HEK293T (cell line): Measurements from ENCODE around the gene PLPP4.

Experiments
- CTCF ChIA-PET: fragments of 350-600 bp; formaldehyde crosslinking; extraction: SDS; loops from one replicate; lab custom pipeline; 2021; ENCODE audit warnings: antibody characterized with exemption, inconsistent platforms; lab: Yijun Ruan, JAX
- POLR2A ChIA-PET: fragments of 350-600 bp; formaldehyde crosslinking; extraction: SDS; loops from one replicate; lab custom pipeline; 2020; ENCODE audit warnings: antibody characterized with exemption, inconsistent platforms; lab: Yijun Ruan, JAX
- DNase-seq: peaks from one replicate; pipeline ENCODE4 v3.0.0; 2012; ENCODE audit warnings: mixed read lengths; ENCODE audit errors: extremely low spot score
- ARNT ChIP-seq: fragments of 450-650 bp; IDR thresholded peaks from 2 replicates; pipeline ENCODE4 v1.6.1; 2017; ENCODE audit warnings: mild to moderate bottlenecking
- BHLHE40 ChIP-seq: fragments of 450-650 bp; IDR thresholded peaks from 2 replicates; pipeline ENCODE4 v1.6.1; 2016; ENCODE audit warnings: mild to moderate bottlenecking, moderate library complexity, borderline replicate concordance
- CTBP1 ChIP-seq: fragments of 450-650 bp; IDR thresholded peaks from 2 replicates; pipeline ENCODE4 v1.6.1; 2016; ENCODE audit warnings: borderline replicate concordance
- ELF4 ChIP-seq: fragments of 450-650 bp; IDR thresholded peaks from 2 replicates; pipeline ENCODE4 v1.6.1; 2017; ENCODE audit warnings: antibody characterized with exemption
- FOXA1 ChIP-seq: fragments of 450-650 bp; IDR thresholded peaks from 2 replicates; pipeline ENCODE4 v1.6.1; 2016; ENCODE audit warnings: mild to moderate bottlenecking
- FOXK2 ChIP-seq: fragments of 450-650 bp; IDR thresholded peaks from 2 replicates; pipeline ENCODE4 v1.6.1; 2016; ENCODE audit warnings: mild to moderate bottlenecking
- FOXM1 ChIP-seq: fragments of 450-650 bp; IDR thresholded peaks from 2 replicates; pipeline ENCODE4 v1.6.1; 2017; ENCODE audit warnings: mild to moderate bottlenecking, borderline replicate concordance
- HDGF ChIP-seq: fragments of 450-650 bp; IDR thresholded peaks from 2 replicates; pipeline ENCODE4 v1.6.1; 2017; ENCODE audit warnings: antibody characterized with exemption, borderline replicate concordance
- L3MBTL2 ChIP-seq: fragments of 450-650 bp; conservative IDR thresholded peaks from 2 replicates; pipeline ENCODE4 v1.6.1; 2016; ENCODE audit warnings: mild to moderate bottlenecking
- LEF1 ChIP-seq: fragments of 450-650 bp; IDR thresholded peaks from 2 replicates; pipeline ENCODE4 v1.6.1; 2017; ENCODE audit warnings: mild to moderate bottlenecking, borderline replicate concordance
- NFRKB ChIP-seq: fragments of 450-650 bp; IDR thresholded peaks from 2 replicates; pipeline ENCODE4 v1.6.1; 2016; ENCODE audit warnings: mild to moderate bottlenecking, moderate library complexity
- SP1 ChIP-seq: fragments of 450-650 bp; IDR thresholded peaks from 2 replicates; pipeline ENCODE4 v1.6.1; 2017
- SUZ12 ChIP-seq: fragments of 450-650 bp; IDR thresholded peaks from 2 replicates; pipeline ENCODE4 v1.6.1; 2016; ENCODE audit warnings: mild to moderate bottlenecking
- TARDBP ChIP-seq: fragments of 450-650 bp; IDR thresholded peaks from 2 replicates; pipeline ENCODE4 v1.6.1; 2016
- ZNF384 ChIP-seq: fragments of 450-650 bp; IDR thresholded peaks from 2 replicates; pipeline ENCODE4 v1.6.1; 2016
- TF ChIP-seq, protein P1 (sequence below): fragments of 450-650 bp; IDR thresholded peaks from 2 replicates; pipeline ENCODE4 v1.6.1; 2016

The PLPP4 gene

DNA sequence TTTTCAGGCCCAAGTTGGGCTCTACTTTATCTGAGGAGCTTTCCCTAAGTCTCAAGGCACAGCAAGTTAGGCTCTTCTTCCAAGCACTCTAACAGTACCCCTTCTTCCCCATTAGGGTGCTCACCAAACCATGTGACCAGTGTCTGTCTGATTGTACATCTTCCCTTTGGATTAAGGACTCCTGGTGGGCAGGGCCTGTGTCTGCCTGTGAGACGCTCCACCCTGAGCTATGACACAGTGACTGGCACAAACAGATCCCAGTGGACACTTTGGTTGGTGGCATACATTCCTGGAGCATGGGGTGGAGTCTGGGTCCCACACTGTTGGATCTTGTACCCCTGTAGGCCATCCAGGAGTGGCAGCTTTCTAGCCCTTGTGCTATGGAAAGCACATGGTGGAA is 23.8 kb downstream of the PLPP4 start:
- ChIA-PET CTCF (no interaction called here), POLR2A (no interaction called here)
- TF ChIP-seq FOXM1 (no peak), LEF1 (no peak)
- DNase-seq = no peak

- CTCF ChIA-PET = no interaction called here
- TF ChIP-seq TARDBP = no peak
- TF ChIP-seq FOXK2 = no peak
- no peak for TF ChIP-seq FOXM1
- no peak for TF ChIP-seq NFRKB
- no peak for TF ChIP-seq HDGF
- no peak for TF ChIP-seq ARNT
- TF ChIP-seq, protein P1, sequence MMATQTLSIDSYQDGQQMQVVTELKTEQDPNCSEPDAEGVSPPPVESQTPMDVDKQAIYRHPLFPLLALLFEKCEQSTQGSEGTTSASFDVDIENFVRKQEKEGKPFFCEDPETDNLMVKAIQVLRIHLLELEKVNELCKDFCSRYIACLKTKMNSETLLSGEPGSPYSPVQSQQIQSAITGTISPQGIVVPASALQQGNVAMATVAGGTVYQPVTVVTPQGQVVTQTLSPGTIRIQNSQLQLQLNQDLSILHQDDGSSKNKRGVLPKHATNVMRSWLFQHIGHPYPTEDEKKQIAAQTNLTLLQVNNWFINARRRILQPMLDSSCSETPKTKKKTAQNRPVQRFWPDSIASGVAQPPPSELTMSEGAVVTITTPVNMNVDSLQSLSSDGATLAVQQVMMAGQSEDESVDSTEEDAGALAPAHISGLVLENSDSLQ = no peak
- no peak for TF ChIP-seq L3MBTL2
- no peak for TF ChIP-seq ZNF384
- no peak for TF ChIP-seq FOXA1
- POLR2A ChIA-PET = no interaction called here
- DNase-seq = no peak
Observed at GRCh38 chr10:120483006-120483405, 26.0 kb downstream of the PLPP4 start.

DNA sequence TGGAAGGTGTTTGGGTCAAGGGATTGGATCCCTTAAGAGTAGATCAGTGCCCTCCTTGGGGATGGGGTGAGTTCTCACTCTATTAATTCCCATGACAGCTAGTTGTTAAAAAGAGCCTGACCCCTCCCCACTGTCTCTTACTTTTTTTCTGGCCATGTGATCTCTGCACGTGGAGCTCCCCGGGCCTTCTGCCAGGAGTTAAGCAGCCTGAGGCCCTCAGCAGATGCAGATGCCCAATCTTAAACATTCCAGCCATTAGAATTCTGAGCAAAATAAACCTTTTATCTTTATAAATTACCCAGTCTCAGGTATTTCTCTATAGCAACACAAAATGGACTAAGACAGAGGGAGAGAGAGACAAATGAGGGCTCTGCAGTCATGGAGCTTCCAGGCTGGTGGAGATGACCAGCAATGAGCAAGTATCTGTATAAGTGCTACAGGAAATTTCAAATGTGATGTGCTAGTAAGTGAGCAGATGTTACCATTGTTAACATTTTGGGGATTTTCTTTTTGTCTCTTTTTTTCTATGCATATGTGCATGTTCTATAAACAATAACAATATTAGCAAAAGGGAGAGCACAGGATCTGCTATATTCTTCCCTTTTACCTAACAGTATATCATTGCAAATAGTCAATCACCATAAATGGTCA is 26.7 kb downstream of the PLPP4 start:
- ChIA-PET CTCF (no interaction called here), POLR2A (no interaction called here)
- TF ChIP-seq SUZ12 (no peak), TARDBP (no peak), ELF4 (no peak), ARNT (no peak), LEF1 (no peak), FOXK2 (no peak), BHLHE40 (no peak), SP1 (no peak), HDGF (no peak), FOXA1 (no peak), FOXM1 (no peak), NFRKB (no peak), L3MBTL2 (no peak), ZNF384 (no peak), CTBP1 (no peak)
- TF ChIP-seq, protein P1 = no peak
- DNase-seq = no peak

- ChIA-PET POLR2A (no interaction called here), CTCF (no interaction called here)
- TF ChIP-seq BHLHE40 = no peak
- TF ChIP-seq FOXK2 = no peak
- TF ChIP-seq SUZ12 = no peak
- DNase-seq = no peak
Observed at GRCh38 chr10:120485946-120486345, 28.9 kb downstream of the PLPP4 start.

DNA sequence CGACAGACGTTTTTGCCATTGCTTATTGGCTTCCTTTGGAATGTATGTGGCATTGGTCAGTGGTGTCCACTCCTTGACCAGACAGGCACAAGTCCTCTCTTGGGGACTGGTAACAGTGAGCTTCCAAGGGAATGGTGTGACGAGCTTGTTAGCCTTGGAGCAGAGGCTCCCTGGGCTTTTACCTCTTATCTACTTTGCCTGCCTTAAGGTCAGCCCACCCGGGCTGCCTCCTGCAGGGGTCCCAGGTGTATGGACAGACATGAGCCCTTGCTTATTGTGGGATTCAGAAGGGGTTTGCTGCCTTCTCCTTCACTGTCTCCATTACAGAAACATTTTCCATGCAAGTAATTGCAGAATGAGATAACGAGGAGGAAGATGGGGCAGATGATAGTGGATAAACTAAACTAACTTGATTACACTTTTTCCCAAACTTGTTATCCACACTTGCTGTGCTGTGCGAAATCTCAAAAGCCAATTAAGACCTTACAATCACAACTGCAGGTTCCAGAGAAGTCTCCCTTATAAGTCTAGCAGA is 29.7 kb downstream of the PLPP4 start:
- CTCF ChIA-PET = no interaction called here
- POLR2A ChIA-PET = no interaction called here
- no peak for DNase-seq
- TF ChIP-seq TARDBP (no peak), FOXM1 (no peak), HDGF (no peak), ARNT (no peak), FOXA1 (no peak)
- TF ChIP-seq, protein P1 = no peak

GRCh38 chr10:120490288-120490687 is 33.3 kb downstream of the PLPP4 start:
- ChIA-PET POLR2A (no interaction called here), CTCF (interaction anchor here (1.0 kb wide), 1 partner anchor 13 kb away, joined by 3 read pairs; no protein-coding TSS in a partner anchor)

DNA sequence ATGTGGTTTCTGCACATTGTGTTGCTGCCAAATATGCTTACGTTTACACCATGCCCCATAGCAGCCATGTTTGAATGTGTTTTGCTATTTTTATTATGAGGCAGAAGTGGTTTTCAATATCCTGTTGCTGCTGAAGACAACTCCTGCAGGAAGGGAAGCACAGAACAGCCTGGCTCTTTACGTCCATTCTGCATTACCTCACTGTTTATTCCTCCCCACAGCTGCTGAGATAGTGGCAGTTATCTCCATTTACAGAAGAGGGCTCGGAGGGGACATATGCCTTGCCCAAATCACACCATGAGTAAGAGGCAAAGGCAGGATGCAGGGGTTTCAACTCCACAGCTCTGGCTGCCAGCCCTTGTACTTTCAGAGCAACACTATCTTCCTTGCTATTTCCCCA is 35.3 kb downstream of the PLPP4 start:
- TF ChIP-seq FOXM1 (no peak), NFRKB (no peak), ARNT (no peak), LEF1 (no peak), BHLHE40 (no peak), TARDBP (no peak), FOXK2 (no peak), SP1 (no peak), ELF4 (no peak), HDGF (no peak), SUZ12 (no peak), FOXA1 (no peak), CTBP1 (no peak), L3MBTL2 (no peak), ZNF384 (no peak)
- TF ChIP-seq, protein P1 = no peak
- POLR2A ChIA-PET = no interaction called here
- DNase-seq = no peak
- CTCF ChIA-PET = no interaction called here

More at GRCh38 chr10:120490288-120490687, 33.3 kb downstream of the PLPP4 start:
- no peak for TF ChIP-seq TARDBP
- TF ChIP-seq FOXA1 = no peak
- no peak for TF ChIP-seq LEF1
- TF ChIP-seq BHLHE40 = no peak
- TF ChIP-seq ZNF384 = no peak
- no peak for TF ChIP-seq HDGF
- TF ChIP-seq SP1 = no peak
- TF ChIP-seq L3MBTL2 = no peak
- TF ChIP-seq FOXK2 = no peak
- no peak for TF ChIP-seq SUZ12
- no peak for TF ChIP-seq CTBP1
- no peak for TF ChIP-seq FOXM1
- DNase-seq = no peak
